Suprapubic skin (tissue), 4 donors: ENCODE data around the gene POLR2B.

Experiments used
- CTCF ChIP-seq, 2 donors: fragments of 200-600 bp in 1 of 2; fragments of 450-650 bp in 1 of 2; sonication (generic) in 1 of 2; IDR thresholded peaks; one replicate each; pipeline ENCODE4 v1.5.1; 2016 to 2019; ENCODE audit warnings: antibody characterized with exemption in 2 of 2, mild to moderate bottlenecking in 1 of 2, moderate library complexity in 1 of 2
- EP300 ChIP-seq: sonication (generic); formaldehyde crosslinking; IDR thresholded peaks from one replicate; pipeline ENCODE4 v1.6.1; 2017; ENCODE audit warnings: antibody characterized with exemption
- POLR2A ChIP-seq, 2 donors: fragments of 450-650 bp; IDR thresholded peaks; one replicate each; pipeline ENCODE4 v1.6.1; 2017; ENCODE audit warnings: antibody characterized with exemption in 2 of 2, mild to moderate bottlenecking in 2 of 2, moderate library complexity in 2 of 2
- POLR2AphosphoS5 ChIP-seq, 3 donors: sonication (generic); formaldehyde crosslinking; IDR thresholded peaks; one replicate each; pipeline ENCODE4 v1.6.1; 2017; ENCODE audit warnings: antibody characterized with exemption in 3 of 3

DNA sequence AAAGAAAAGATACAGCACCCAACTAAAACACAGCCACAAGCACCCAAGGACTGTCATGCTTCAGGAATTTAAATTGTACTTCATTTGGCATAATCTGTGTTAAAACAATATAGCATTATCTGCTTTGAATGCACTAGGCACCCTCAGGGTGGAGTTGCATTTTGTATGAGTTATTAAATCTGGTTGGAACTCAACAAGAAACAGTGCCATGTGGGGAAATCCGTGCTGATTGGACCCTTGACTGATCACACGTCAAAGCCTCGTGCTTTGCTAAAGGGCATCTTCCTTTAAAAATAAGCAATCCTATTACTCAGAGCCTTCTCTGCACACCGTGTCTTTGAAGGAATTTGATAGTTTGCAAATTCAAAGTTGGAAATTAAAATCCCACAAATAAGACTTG, 96.0 kb downstream of the POLR2B start:
- TF ChIP-seq POLR2A (IDR thresholded peaks at IDR 0.05), result no peak
- TF ChIP-seq CTCF (IDR thresholded peaks at IDR 0.05), result no peak
- TF ChIP-seq POLR2AphosphoS5 (IDR thresholded peaks at IDR 0.05), result no peak
- TF ChIP-seq EP300, result no peak
